ENCODE data around the gene FAM13C.

Gene FAM13C

GRCh38 chr10:59372543-59372942 is 10.2 kb upstream of the FAM13C start:
- no peak overlapping the region for H3K4me3 ChIP-seq (ENCODE audit: low read depth, low read length)
- H3K9me3 ChIP-seq (ENCODE audit: control insufficient read depth, insufficient read depth, low read depth, low read length): no peaks in the 10 kb centered on the region
- ChIA-PET CTCF (interaction anchor here (0.6 kb wide), 2 partner anchors 93 to 1004 kb away, joined by 3 read pairs; no protein-coding TSS in a partner anchor), POLR2A (no interaction called here)
- H3K36me3 ChIP-seq (ENCODE audit: control insufficient read depth in 2 of 2, insufficient read depth in 1 of 2, low read length in 2 of 2): no peaks in the 10 kb centered on the region
- H3K4me1 ChIP-seq (ENCODE audit: control insufficient read depth, insufficient read depth, low read length): no peaks in the 10 kb centered on the region
- H3K27ac ChIP-seq (ENCODE audit: extremely low read depth, low read depth, low read length): no peak overlapping the region
- TF ChIP-seq ZNF629 (tag by site-specific recombination; IDR thresholded peaks at IDR 0.05) (no peak), PRDM10 (tag by site-specific recombination; IDR thresholded peaks at IDR 0.05) (no peak), ZNF248 (tag by site-specific recombination; IDR thresholded peaks at IDR 0.05) (no peak), ZNF623 (tag by site-specific recombination; IDR thresholded peaks at IDR 0.05) (no peak), ZBTB10 (tag by site-specific recombination; IDR thresholded peaks at IDR 0.05) (no peak), ZBTB48 (tag by site-specific recombination; IDR thresholded peaks at IDR 0.05) (no peak), ZNF202 (tag by site-specific recombination; IDR thresholded peaks at IDR 0.05; ENCODE audit: borderline replicate concordance) (no peak), ZNF10 (tag by site-specific recombination; IDR thresholded peaks at IDR 0.05) (no peak), YY2 (tag by site-specific recombination; IDR thresholded peaks at IDR 0.05) (no peak), OSR2 (tag by site-specific recombination; IDR thresholded peaks at IDR 0.05) (no peak), ZNF561 (tag by site-specific recombination; IDR thresholded peaks at IDR 0.05; ENCODE audit: borderline replicate concordance) (no peak), RBAK (tag by site-specific recombination; IDR thresholded peaks at IDR 0.05) (no peak), SCRT2 (tag by site-specific recombination; IDR thresholded peaks at IDR 0.05) (no peak)

- Histone ChIP-seq H3K4me1 (ENCODE audit: control insufficient read depth, insufficient read depth, low read length) (peaks cover 4% of the 10 kb centered on the region), H3K4me3 (ENCODE audit: low read depth, low read length) (no peak overlapping the region), H3K36me3 (ENCODE audit: control insufficient read depth in 2 of 2, insufficient read depth in 1 of 2, low read length in 2 of 2) (no peaks in the 10 kb centered on the region), H3K9me3 (ENCODE audit: control insufficient read depth, insufficient read depth, low read depth, low read length) (no peaks in the 10 kb centered on the region), H3K27ac (ENCODE audit: extremely low read depth, low read depth, low read length) (no peak overlapping the region)
- CTCF ChIA-PET: interaction anchor here (0.5 kb wide), 1 partner anchor 126 kb away, joined by 3 read pairs; no protein-coding TSS in a partner anchor
- POLR2A ChIA-PET: no interaction called here
- TF ChIP-seq ZBTB7A (tag by site-specific recombination; IDR thresholded peaks at IDR 0.05; ENCODE audit: low read depth) (no peak), ZNF560 (tag by site-specific recombination; IDR thresholded peaks at IDR 0.05; ENCODE audit: borderline replicate concordance) (no peak), ZSCAN18 (tag by site-specific recombination; IDR thresholded peaks at IDR 0.05) (no peak), OVOL3 (tag by site-specific recombination; IDR thresholded peaks at IDR 0.05) (no peak), ZNF600 (tag by site-specific recombination; IDR thresholded peaks at IDR 0.05) (no peak), ZNF488 (tag by site-specific recombination; IDR thresholded peaks at IDR 0.05) (no peak), ZNF341 (tag by site-specific recombination; IDR thresholded peaks at IDR 0.05; ENCODE audit: low read depth) (no peak), ZNF513 (tag by site-specific recombination; IDR thresholded peaks at IDR 0.05) (no peak), ZNF843 (tag by site-specific recombination; IDR thresholded peaks at IDR 0.05) (no peak), GLI4 (tag by site-specific recombination; IDR thresholded peaks at IDR 0.05) (no peak), ZNF266 (tag by site-specific recombination; IDR thresholded peaks at IDR 0.05; ENCODE audit: low read depth) (no peak)
Observed at GRCh38 chr10:59366290-59366689, 3.9 kb upstream of the FAM13C start.

Measured in HEK293 (cell line).